Breast epithelium (tissue), 4 donors: ENCODE measurements around the gene VEPH1. TPM values are rescaled to one million over a fixed set of nuclear protein-coding genes. Genes with fewer than 3 reads are reported as not detected.

Source experiments
- DNase-seq, 2 donors: peaks; one replicate each; pipeline ENCODE4 v3.0.0-alpha.2; 2019; ENCODE audit warnings: low spot score in 2 of 2
- H3K27ac ChIP-seq, 2 donors: fragments of 200-600 bp; sonication (generic) in 1 of 2; one replicate each; pipeline ENCODE4 v1.5.1; 2016 to 2019; ENCODE audit warnings: mild to moderate bottlenecking in 1 of 2
- H3K27me3 ChIP-seq, 2 donors: fragments of 200-600 bp; sonication (generic) in 1 of 2; one replicate each; pipeline versions ENCODE4 v1.5.1 to v1.6.0; 2017 to 2019; ENCODE audit warnings: control low read depth in 1 of 2, mild to moderate bottlenecking in 1 of 2
- H3K36me3 ChIP-seq: fragments of 200-600 bp; one replicate; pipeline ENCODE4 v1.5.1; 2019
- H3K4me1 ChIP-seq, 2 donors: fragments of 200-600 bp; sonication (generic); one replicate each; pipeline ENCODE4 v1.5.1; 2016 to 2019; ENCODE audit warnings: control low read depth in 1 of 2
- H3K4me3 ChIP-seq, 3 donors: fragments of 200-600 bp; sonication (generic); 1 replicate in 2 of 3; 2 replicates in 1 of 3; pipeline ENCODE4 v1.5.1; 2016 to 2019; ENCODE audit warnings: mild to moderate bottlenecking in 3 of 3, moderate library complexity in 2 of 3
- H3K9me3 ChIP-seq, 2 donors: fragments of 200-600 bp; sonication (generic) in 1 of 2; one replicate each; pipeline ENCODE4 v1.5.1; 2016 to 2019; ENCODE audit warnings: control low read depth in 1 of 2
- POLR2A ChIP-seq: fragments of 450-650 bp; IDR thresholded peaks from one replicate; pipeline ENCODE4 v1.6.1; 2016; ENCODE audit warnings: antibody characterized with exemption, mild to moderate bottlenecking, moderate library complexity
- POLR2AphosphoS5 ChIP-seq, 3 donors: sonication (generic); formaldehyde crosslinking; IDR thresholded peaks; one replicate each; pipeline ENCODE4 v1.6.1; 2017; ENCODE audit warnings: antibody characterized with exemption in 3 of 3
- intact Hi-C: fragments of 100-400 bp; cut with DNase I; formaldehyde crosslinking; loops from one replicate; pipeline ENCODE4 v1.15.1; 2023; ENCODE audit warnings: low total_unique reads
- total RNA-seq, 3 donors: library from RNA; depleted of rRNA; stranded (reverse); fragments of >200 nt; gene quantifications; one replicate each; pipeline ENCODE4 v1.1.0, GENCODE V29; 2016
- TF ChIP-seq, protein P1 (sequence below), 3 donors: fragments of 450-650 bp; IDR thresholded peaks; one replicate each; pipeline ENCODE4 v1.5.1; 2016 to 2017; ENCODE audit warnings: antibody characterized with exemption in 3 of 3, mild to moderate bottlenecking in 3 of 3, moderate library complexity in 3 of 3

The VEPH1 gene
- total RNA-seq, 3 donors from 2014 or later = under 0.01 to 20.9 (median 8.8) TPM

DNA sequence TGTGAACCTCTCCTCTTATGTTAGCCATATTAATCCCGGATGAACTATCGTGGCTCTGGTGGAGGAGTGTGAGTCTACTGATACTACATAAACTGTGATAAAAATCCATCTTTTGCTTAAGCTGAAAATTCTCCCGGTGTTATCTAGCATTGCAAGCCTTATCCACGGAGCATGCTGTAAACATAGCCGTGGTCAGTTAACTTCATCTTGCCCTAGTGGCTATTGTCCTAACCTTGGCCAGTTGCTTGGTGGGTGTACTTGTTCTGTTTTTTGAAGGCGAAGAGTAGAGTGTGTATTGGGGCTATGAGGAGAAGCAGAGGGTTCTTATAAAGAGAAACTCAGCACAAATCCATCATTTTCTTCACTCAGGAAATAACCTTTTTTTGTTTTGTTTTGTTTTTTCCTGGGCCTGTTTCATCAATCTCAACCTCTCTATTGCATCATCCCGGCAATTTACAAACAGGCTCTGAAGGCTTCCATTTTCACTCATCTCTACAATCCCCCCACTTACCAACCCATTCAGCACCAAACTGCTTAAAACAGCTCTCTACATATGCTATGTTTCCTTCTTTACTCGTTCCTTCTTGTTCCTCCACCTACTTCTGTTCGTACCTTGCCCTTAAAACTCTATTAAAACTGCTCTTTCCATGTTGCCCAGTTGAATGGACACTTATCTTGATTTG is 202.1 kb downstream of the VEPH1 start:
- H3K27ac ChIP-seq = no peak overlapping the region
- TF ChIP-seq, protein P1, sequence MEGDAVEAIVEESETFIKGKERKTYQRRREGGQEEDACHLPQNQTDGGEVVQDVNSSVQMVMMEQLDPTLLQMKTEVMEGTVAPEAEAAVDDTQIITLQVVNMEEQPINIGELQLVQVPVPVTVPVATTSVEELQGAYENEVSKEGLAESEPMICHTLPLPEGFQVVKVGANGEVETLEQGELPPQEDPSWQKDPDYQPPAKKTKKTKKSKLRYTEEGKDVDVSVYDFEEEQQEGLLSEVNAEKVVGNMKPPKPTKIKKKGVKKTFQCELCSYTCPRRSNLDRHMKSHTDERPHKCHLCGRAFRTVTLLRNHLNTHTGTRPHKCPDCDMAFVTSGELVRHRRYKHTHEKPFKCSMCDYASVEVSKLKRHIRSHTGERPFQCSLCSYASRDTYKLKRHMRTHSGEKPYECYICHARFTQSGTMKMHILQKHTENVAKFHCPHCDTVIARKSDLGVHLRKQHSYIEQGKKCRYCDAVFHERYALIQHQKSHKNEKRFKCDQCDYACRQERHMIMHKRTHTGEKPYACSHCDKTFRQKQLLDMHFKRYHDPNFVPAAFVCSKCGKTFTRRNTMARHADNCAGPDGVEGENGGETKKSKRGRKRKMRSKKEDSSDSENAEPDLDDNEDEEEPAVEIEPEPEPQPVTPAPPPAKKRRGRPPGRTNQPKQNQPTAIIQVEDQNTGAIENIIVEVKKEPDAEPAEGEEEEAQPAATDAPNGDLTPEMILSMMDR (IDR thresholded peaks at IDR 0.05) = no peak
- TF ChIP-seq POLR2A = no peak
- TF ChIP-seq POLR2AphosphoS5 (IDR thresholded peaks at IDR 0.05) = no peak
- H3K9me3 ChIP-seq = no peaks in the 10 kb centered on the region
- no peaks in the 10 kb centered on the region for H3K36me3 ChIP-seq
- intact Hi-C loops = no loop called here
- no peaks in the 10 kb centered on the region for H3K4me1 ChIP-seq
- H3K4me3 ChIP-seq = no peak overlapping the region
- H3K27me3 ChIP-seq = no peaks in the 10 kb centered on the region
- no peak for DNase-seq

DNA sequence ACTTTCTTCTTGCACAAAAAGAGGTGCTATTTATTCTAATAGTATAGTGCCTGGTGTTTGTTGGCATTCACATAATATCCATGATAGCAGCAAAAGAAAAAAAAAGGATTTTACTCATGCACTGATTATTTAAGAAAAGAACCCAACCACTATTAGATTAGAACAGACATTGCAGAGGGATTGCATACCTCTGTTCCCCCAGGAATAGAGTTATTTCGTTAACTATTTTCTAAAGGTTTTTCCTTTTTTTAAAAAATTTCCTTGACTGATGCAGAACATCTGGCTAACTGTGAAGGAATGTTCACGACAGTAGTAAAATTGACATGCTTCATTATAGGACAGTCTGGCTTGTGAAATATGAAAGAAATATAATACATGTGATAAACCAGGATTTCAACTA is 203.1 kb downstream of the VEPH1 start:
- no peak for DNase-seq
- intact Hi-C loops = no loop called here
- H3K9me3 ChIP-seq = no peaks in the 10 kb centered on the region
- no peaks in the 10 kb centered on the region for H3K36me3 ChIP-seq
- H3K4me1 ChIP-seq = no peaks in the 10 kb centered on the region
- no peak overlapping the region for H3K4me3 ChIP-seq
- no peaks in the 10 kb centered on the region for H3K27me3 ChIP-seq
- no peak for TF ChIP-seq POLR2AphosphoS5 (IDR thresholded peaks at IDR 0.05)
- TF ChIP-seq POLR2A = no peak
- TF ChIP-seq, protein P1 (IDR thresholded peaks at IDR 0.05) = no peak
- no peak overlapping the region for H3K27ac ChIP-seq

DNA sequence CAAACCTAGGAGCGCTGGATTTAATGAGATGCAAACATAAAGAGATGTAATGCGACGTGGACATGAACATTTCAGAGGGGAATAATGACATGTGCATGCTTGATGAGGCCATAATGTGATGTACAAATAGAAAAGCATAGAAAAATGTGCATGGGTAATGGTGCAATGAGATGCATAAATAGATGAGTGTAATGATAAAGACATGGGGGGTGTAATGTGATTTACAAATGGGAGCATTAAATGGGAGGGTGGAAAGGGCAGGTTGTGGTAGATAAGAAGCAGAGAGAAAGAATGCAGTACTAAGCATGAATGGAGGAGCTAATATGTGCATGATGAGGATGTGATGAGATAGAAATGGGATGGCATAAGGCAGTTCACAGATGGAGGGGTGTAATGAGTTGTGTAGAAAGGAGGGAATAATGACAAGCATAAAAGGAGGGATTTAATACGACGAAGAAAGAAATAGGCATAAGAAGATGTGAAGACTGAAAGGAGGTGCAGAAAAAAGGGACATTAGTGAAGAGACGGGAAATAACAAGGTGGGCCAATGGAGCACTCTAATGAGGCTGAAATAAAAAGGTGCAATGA is 205.8 kb downstream of the VEPH1 start:
- intact Hi-C loops = no loop called here
- H3K9me3 ChIP-seq = no peaks in the 10 kb centered on the region
- no peaks in the 10 kb centered on the region for H3K4me1 ChIP-seq
- no peak for DNase-seq
- no peaks in the 10 kb centered on the region for H3K27me3 ChIP-seq
- no peaks in the 10 kb centered on the region for H3K36me3 ChIP-seq
- no peak overlapping the region for H3K4me3 ChIP-seq
- TF ChIP-seq, protein P1 (IDR thresholded peaks at IDR 0.05) = no peak
- TF ChIP-seq POLR2AphosphoS5 (IDR thresholded peaks at IDR 0.05) (no peak), POLR2A (no peak)
- H3K27ac ChIP-seq = no peak overlapping the region

DNA sequence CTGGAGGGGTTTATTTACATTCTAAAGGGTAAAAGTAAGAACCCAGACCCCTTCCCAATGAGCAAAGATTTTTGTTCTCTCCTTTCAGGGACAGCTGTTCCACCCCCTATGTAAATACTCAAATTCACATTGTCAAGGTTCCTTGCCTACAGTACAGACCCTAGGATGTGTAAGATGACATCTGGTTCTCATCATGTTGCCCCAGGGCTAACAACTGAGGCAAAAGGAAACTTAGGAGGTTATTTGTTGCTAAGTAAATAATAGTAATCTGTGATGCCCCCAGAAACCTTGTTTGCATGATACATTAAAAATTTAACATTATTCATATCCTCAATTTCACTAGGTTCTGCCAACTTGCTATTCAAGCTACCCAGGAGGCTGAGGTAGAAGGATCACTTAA is 208.3 kb downstream of the VEPH1 start:
- Histone ChIP-seq H3K27me3 (no peaks in the 10 kb centered on the region), H3K4me3 (no peak overlapping the region), H3K9me3 (no peaks in the 10 kb centered on the region), H3K4me1 (no peaks in the 10 kb centered on the region), H3K27ac (no peak overlapping the region), H3K36me3 (no peaks in the 10 kb centered on the region)
- TF ChIP-seq POLR2A (no peak), POLR2AphosphoS5 (IDR thresholded peaks at IDR 0.05) (no peak)
- TF ChIP-seq, protein P1 (IDR thresholded peaks at IDR 0.05) = no peak
- intact Hi-C loops = loop anchor here (5.0 kb wide), 1 partner anchor 327 kb away; no protein-coding TSS in a partner anchor
- no peak for DNase-seq

DNA sequence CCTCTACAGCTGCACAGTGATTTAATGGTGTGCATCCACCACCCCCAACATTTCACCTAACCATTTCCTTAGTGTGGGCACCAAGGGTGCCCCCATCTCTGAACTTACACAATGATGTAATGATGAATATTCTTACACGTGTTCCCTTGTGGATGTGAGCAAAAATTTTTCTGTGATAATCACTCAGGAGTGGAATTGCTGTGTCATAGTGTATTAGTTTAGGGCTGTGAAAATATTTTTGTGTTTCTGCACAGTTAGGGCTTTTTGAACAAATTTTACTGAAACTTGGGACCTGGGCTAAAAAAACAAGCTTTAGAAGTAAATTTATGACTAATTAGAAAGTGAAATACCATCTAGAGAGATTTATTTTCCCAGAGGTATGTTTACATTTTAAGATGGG is 208.7 kb downstream of the VEPH1 start:
- no peak overlapping the region for H3K4me3 ChIP-seq
- no peaks in the 10 kb centered on the region for H3K27me3 ChIP-seq
- H3K27ac ChIP-seq = no peak overlapping the region
- no peaks in the 10 kb centered on the region for H3K4me1 ChIP-seq
- H3K9me3 ChIP-seq = no peaks in the 10 kb centered on the region
- no peak for DNase-seq
- no peaks in the 10 kb centered on the region for H3K36me3 ChIP-seq
- intact Hi-C loops = loop anchor here (5.0 kb wide), 1 partner anchor 328 kb away; no protein-coding TSS in a partner anchor
- TF ChIP-seq, protein P1 (IDR thresholded peaks at IDR 0.05) = no peak
- TF ChIP-seq POLR2A = no peak
- TF ChIP-seq POLR2AphosphoS5 (IDR thresholded peaks at IDR 0.05) = no peak
